Mucosa of descending colon (tissue), 3 donors: ENCODE results near the gene VPS16. TPM values are rescaled to one million over a fixed set of nuclear protein-coding genes. Genes with fewer than 3 reads are reported as not detected.

Experiments
- ATAC-seq: fragments of 200-7000 bp; cut with Tn5 transposase; one replicate; pipeline ENCODE4 v1.9.1; 2020; ENCODE audit warnings: mild to moderate bottlenecking, moderate library complexity
- DNase-seq, 3 donors: peaks; one replicate each; pipeline ENCODE4 v3.0.0-alpha.2; 2020
- H3K36me3 ChIP-seq: fragments of 200-600 bp; one replicate; pipeline ENCODE4 v1.8.0; 2021; ENCODE audit warnings: low read depth, mild to moderate bottlenecking
- H3K4me1 ChIP-seq: fragments of 200-600 bp; one replicate; pipeline ENCODE4 v1.8.0; 2021; ENCODE audit warnings: low read depth, mild to moderate bottlenecking
- H3K4me3 ChIP-seq: fragments of 200-600 bp; one replicate; pipeline ENCODE4 v1.8.0; 2021; ENCODE audit warnings: mild to moderate bottlenecking
- H3K9me3 ChIP-seq: fragments of 200-600 bp; one replicate; pipeline ENCODE4 v1.8.0; 2021; ENCODE audit warnings: mild to moderate bottlenecking
- intact Hi-C, 2 donors: fragments of 100-400 bp; cut with DNase I in 1 of 2; cut with micrococcal nuclease in 1 of 2; formaldehyde crosslinking; loops; one replicate each; pipeline versions ENCODE4 v1.11.0 to v1.11.1; 2022; cut with DNase I, micrococcal nuclease
- total RNA-seq, 3 donors: library from RNA; stranded (reverse); fragmentation: NEBNext Ultra II Directional in 2 of 3; extraction: Animal tissue kit (Norgen Biotek cat#: 25700) in 2 of 3; gene quantifications; one replicate each; pipeline versions ENCODE4 v1.2.1 to v1.2.4, GENCODE V29; 2021 to 2023
- TF ChIP-seq, protein P1 (sequence below): fragments of 200-600 bp; IDR thresholded peaks from one replicate; pipeline ENCODE4 v1.8.0; 2022; ENCODE audit warnings: antibody characterized with exemption, mild to moderate bottlenecking
- donor health status: DM: no; HTN: no; CAD: no; lungs with moderate emphysema.
- donor health status: DM: no; HTN: no; CAD: no.
- donor health status: DM: no; HTN: yes; CAD: no.

VPS16 gene
- total RNA-seq, 3 donors from 2014 or later = 36.9 to 52.0 (median 38.5) TPM

GRCh38 chr20:2900845-2901592, 60.5 kb downstream of the VPS16 start:
- peaks cover 6% of the 10 kb centered on the region for H3K4me1 ChIP-seq
- ATAC-seq (peak; percentile 68), DNase-seq (no peak)
- TF ChIP-seq, protein P1, sequence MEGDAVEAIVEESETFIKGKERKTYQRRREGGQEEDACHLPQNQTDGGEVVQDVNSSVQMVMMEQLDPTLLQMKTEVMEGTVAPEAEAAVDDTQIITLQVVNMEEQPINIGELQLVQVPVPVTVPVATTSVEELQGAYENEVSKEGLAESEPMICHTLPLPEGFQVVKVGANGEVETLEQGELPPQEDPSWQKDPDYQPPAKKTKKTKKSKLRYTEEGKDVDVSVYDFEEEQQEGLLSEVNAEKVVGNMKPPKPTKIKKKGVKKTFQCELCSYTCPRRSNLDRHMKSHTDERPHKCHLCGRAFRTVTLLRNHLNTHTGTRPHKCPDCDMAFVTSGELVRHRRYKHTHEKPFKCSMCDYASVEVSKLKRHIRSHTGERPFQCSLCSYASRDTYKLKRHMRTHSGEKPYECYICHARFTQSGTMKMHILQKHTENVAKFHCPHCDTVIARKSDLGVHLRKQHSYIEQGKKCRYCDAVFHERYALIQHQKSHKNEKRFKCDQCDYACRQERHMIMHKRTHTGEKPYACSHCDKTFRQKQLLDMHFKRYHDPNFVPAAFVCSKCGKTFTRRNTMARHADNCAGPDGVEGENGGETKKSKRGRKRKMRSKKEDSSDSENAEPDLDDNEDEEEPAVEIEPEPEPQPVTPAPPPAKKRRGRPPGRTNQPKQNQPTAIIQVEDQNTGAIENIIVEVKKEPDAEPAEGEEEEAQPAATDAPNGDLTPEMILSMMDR = no peak
- intact Hi-C loops = no loop called here
- no peaks in the 10 kb centered on the region for H3K36me3 ChIP-seq
- no peaks in the 10 kb centered on the region for H3K9me3 ChIP-seq
- no peak overlapping the region for H3K4me3 ChIP-seq

GRCh38 chr20:2902291-2902690, 61.7 kb downstream of the VPS16 start:
- no peak for ATAC-seq
- no peak for DNase-seq

GRCh38 chr20:2902818-2903217, 62.3 kb downstream of the VPS16 start:
- no peak for DNase-seq
- Histone ChIP-seq H3K4me1 (peaks cover 6% of the 10 kb centered on the region), H3K36me3 (no peaks in the 10 kb centered on the region), H3K4me3 (no peak overlapping the region), H3K9me3 (no peaks in the 10 kb centered on the region)
- intact Hi-C loops = no loop called here
- ATAC-seq = no peak
- TF ChIP-seq, protein P1 = no peak

More at GRCh38 chr20:2902291-2902690, 61.7 kb downstream of the VPS16 start:
- H3K9me3 ChIP-seq = no peaks in the 10 kb centered on the region
- no peak overlapping the region for H3K4me3 ChIP-seq
- TF ChIP-seq, protein P1 = no peak
- H3K4me1 ChIP-seq = peaks cover 6% of the 10 kb centered on the region
- intact Hi-C loops = no loop called here
- H3K36me3 ChIP-seq = no peaks in the 10 kb centered on the region

GRCh38 chr20:2903686-2904085, 63.1 kb downstream of the VPS16 start:
- DNase-seq (no peak), ATAC-seq (no peak)
- H3K4me1 ChIP-seq = peaks cover 6% of the 10 kb centered on the region
- no peaks in the 10 kb centered on the region for H3K36me3 ChIP-seq
- H3K4me3 ChIP-seq = no peak overlapping the region
- no peaks in the 10 kb centered on the region for H3K9me3 ChIP-seq
- TF ChIP-seq, protein P1 = no peak
- intact Hi-C loops = no loop called here

- Histone ChIP-seq H3K36me3 (no peaks in the 10 kb centered on the region), H3K4me1 (no peaks in the 10 kb centered on the region), H3K4me3 (no peak overlapping the region), H3K9me3 (no peaks in the 10 kb centered on the region)
- intact Hi-C loops = no loop called here
- no peak for ATAC-seq
- TF ChIP-seq, protein P1 = no peak
- DNase-seq = no peak
Observed at GRCh38 chr20:2907519-2907918, 67.0 kb downstream of the VPS16 start.
